GM19351 (cell line): Measurements from ENCODE around the gene SLC24A3.
A peak's percentile ranks its signal among the peaks of the same experiment; 100 is the strongest.
"Not testable (repeated sequence)": the region's sequence is repeated elsewhere in the genome, so short reads cannot be mapped to it uniquely, and the experiment has no call there.

Experiments
- ATAC-seq: cut with Tn5 transposase; IDR thresholded peaks from one replicate; pipeline ENCODE4 v1.9.1; 2021; ENCODE audit warnings: mild to moderate bottlenecking, moderate library complexity; ENCODE audit not compliant: unreplicated experiment

SLC24A3 gene

GRCh38 chr20:19616081-19616480 is 403.6 kb downstream of the SLC24A3 start:
- ATAC-seq: no peak

- ATAC-seq: no peak
Observed at GRCh38 chr20:19616620-19617019, 404.2 kb downstream of the SLC24A3 start.

GRCh38 chr20:19617256-19617655 is 404.8 kb downstream of the SLC24A3 start:
- no peak for ATAC-seq

GRCh38 chr20:19618711-19619110 is 406.3 kb downstream of the SLC24A3 start:
- no peak for ATAC-seq

GRCh38 chr20:19619904-19620430 is 407.5 kb downstream of the SLC24A3 start:
- ATAC-seq: no peak

GRCh38 chr20:19620446-19620845 is 408.0 kb downstream of the SLC24A3 start:
- ATAC-seq: no peak

GRCh38 chr20:19621072-19621471 is 408.6 kb downstream of the SLC24A3 start:
- no peak for ATAC-seq

GRCh38 chr20:19624221-19624965 is 412.0 kb downstream of the SLC24A3 start:
- ATAC-seq: no peak

GRCh38 chr20:19625426-19625825 is 413.0 kb downstream of the SLC24A3 start:
- ATAC-seq: no peak

GRCh38 chr20:19626896-19627295 is 414.5 kb downstream of the SLC24A3 start:
- ATAC-seq: no peak

GRCh38 chr20:19628570-19629134 is 416.2 kb downstream of the SLC24A3 start:
- ATAC-seq: peak; percentile 73

GRCh38 chr20:19631410-19631809 is 419.0 kb downstream of the SLC24A3 start:
- ATAC-seq: no peak

GRCh38 chr20:19633985-19634384 is 421.5 kb downstream of the SLC24A3 start:
- ATAC-seq: no peak

- not testable (repeated sequence) for ATAC-seq
Observed at GRCh38 chr20:19639471-19640045, 427.1 kb downstream of the SLC24A3 start.

- ATAC-seq: no peak
Observed at GRCh38 chr20:19642860-19643259, 430.4 kb downstream of the SLC24A3 start.

GRCh38 chr20:19644085-19644484 is 431.6 kb downstream of the SLC24A3 start:
- ATAC-seq: peak; percentile 69

- ATAC-seq: no peak
Observed at GRCh38 chr20:19646963-19647362, 434.5 kb downstream of the SLC24A3 start.

- ATAC-seq: peak; percentile 55
Observed at GRCh38 chr20:19648024-19648423, 435.6 kb downstream of the SLC24A3 start.

- no peak for ATAC-seq
Observed at GRCh38 chr20:19649041-19649440, 436.6 kb downstream of the SLC24A3 start.

GRCh38 chr20:19652591-19653026 is 440.2 kb downstream of the SLC24A3 start:
- ATAC-seq: no peak

GRCh38 chr20:19653327-19653726 is 440.9 kb downstream of the SLC24A3 start:
- no peak for ATAC-seq

- ATAC-seq: no peak
Observed at GRCh38 chr20:19654921-19655320, 442.5 kb downstream of the SLC24A3 start.
